Neural cell (in vitro differentiated cells): ENCODE data around the gene HEATR5A. TPM values are rescaled to one million over a fixed set of nuclear protein-coding genes. Genes with fewer than 3 reads are reported as not detected.

Experiments
- H2AFZ ChIP-seq: fragments of 200-600, 300-800 bp; sonication (generic), shearing (Covaris generic); 2 replicates; pipeline ENCODE4 v1.6.0; 2014; ENCODE audit warnings: low read depth, mild to moderate bottlenecking, antibody characterized with exemption, low read length, moderate library complexity
- H3F3A ChIP-seq: fragments of 200-600 bp; shearing (Covaris generic); 2 replicates; pipeline ENCODE4 v1.6.1; 2016; ENCODE audit warnings: mild to moderate bottlenecking, moderate library complexity, mixed read lengths, antibody characterized with exemption, low read length; ENCODE audit not compliant: insufficient read depth, poor library complexity, severe bottlenecking
- H3K27ac ChIP-seq: fragments of 200-600, 300-800 bp; sonication (generic), shearing (Covaris generic); 2 replicates; pipeline ENCODE4 v1.5.1; 2014; ENCODE audit warnings: mild to moderate bottlenecking, low read length, moderate library complexity
- H3K27me3 ChIP-seq: fragments of 300-800, 200-600 bp; sonication (generic), shearing (Covaris generic); 2 replicates; pipeline ENCODE4 v1.6.0; 2014; ENCODE audit warnings: mild to moderate bottlenecking, low read depth, low read length, moderate library complexity; ENCODE audit not compliant: insufficient read depth
- H3K36me3 ChIP-seq: fragments of 300-800, 200-600 bp; sonication (generic), shearing (Covaris generic); 2 replicates; pipeline ENCODE4 v1.5.1; 2014; ENCODE audit warnings: mild to moderate bottlenecking, antibody characterized with exemption, low read length, moderate library complexity; ENCODE audit not compliant: insufficient read depth
- H3K4me2 ChIP-seq: fragments of 300-800, 200-600 bp; sonication (generic), shearing (Covaris generic); 2 replicates; pipeline ENCODE4 v1.6.0; 2014; ENCODE audit warnings: mild to moderate bottlenecking, low read length
- H3K4me3 ChIP-seq: fragments of 300-800, 200-600 bp; sonication (generic), shearing (Covaris generic); 2 replicates; pipeline ENCODE4 v1.5.1; 2014; ENCODE audit warnings: mild to moderate bottlenecking, low read length, moderate library complexity
- H3K79me2 ChIP-seq: fragments of 200-600 bp; shearing (Covaris generic); replicated peaks from 2 replicates; pipeline ENCODE4 v1.6.0; 2014; ENCODE audit warnings: mild to moderate bottlenecking, low read length, moderate library complexity; ENCODE audit not compliant: insufficient read depth
- H3K9ac ChIP-seq: fragments of 300-800, 200-600 bp; sonication (generic), shearing (Covaris generic); 2 replicates; pipeline ENCODE4 v1.6.1; 2016; ENCODE audit warnings: mild to moderate bottlenecking, low read length, mixed read lengths
- H3K9me2 ChIP-seq: fragments of 200-600 bp; shearing (Covaris generic); 2 replicates; pipeline ENCODE4 v1.6.1; 2016; ENCODE audit warnings: mild to moderate bottlenecking, low read length, mixed read lengths; ENCODE audit not compliant: insufficient read depth
- H3K9me3 ChIP-seq: fragments of 200-600, 300-800 bp; sonication (generic), shearing (Covaris generic); 2 replicates; pipeline ENCODE4 v1.6.1; 2016; ENCODE audit warnings: mild to moderate bottlenecking, mixed run types, low read length, moderate library complexity, mixed read lengths
- H4K20me1 ChIP-seq: fragments of 200-600 bp; shearing (Covaris generic); 2 replicates; pipeline ENCODE4 v1.6.1; 2016; ENCODE audit warnings: mild to moderate bottlenecking, mixed run types; ENCODE audit not compliant: insufficient read depth
- CTCF ChIP-seq: fragments of 450-650 bp; IDR thresholded peaks from 2 replicates; pipeline ENCODE4 v1.5.1; 2014; ENCODE audit warnings: antibody characterized with exemption, mild to moderate bottlenecking, moderate library complexity; ENCODE audit not compliant: poor library complexity, severe bottlenecking
- EP300 ChIP-seq: fragments of 450-650 bp; conservative IDR thresholded peaks from 2 replicates; pipeline ENCODE4 v1.6.1; 2014; ENCODE audit warnings: antibody characterized with exemption, mild to moderate bottlenecking, moderate library complexity; ENCODE audit not compliant: poor library complexity, severe bottlenecking
- EZH2 ChIP-seq: fragments of 200-600, 300-800 bp; shearing (Covaris generic), sonication (generic); IDR thresholded peaks from 2 replicates; pipeline ENCODE4 v1.6.1; 2014; ENCODE audit warnings: antibody characterized with exemption, low read length, borderline replicate concordance, mild to moderate bottlenecking; ENCODE audit not compliant: insufficient read depth, poor library complexity, severe bottlenecking
- MXI1 ChIP-seq: fragments of 450-650 bp; conservative IDR thresholded peaks from 2 replicates; pipeline ENCODE4 v1.6.1; 2014; ENCODE audit warnings: antibody characterized with exemption, mild to moderate bottlenecking; ENCODE audit not compliant: poor library complexity, severe bottlenecking
- RAD21 ChIP-seq: fragments of 450-650 bp; conservative IDR thresholded peaks from 2 replicates; pipeline ENCODE4 v1.6.1; 2014; ENCODE audit warnings: antibody characterized with exemption, mild to moderate bottlenecking, moderate library complexity
- SMC3 ChIP-seq: fragments of 450-650 bp; conservative IDR thresholded peaks from 2 replicates; pipeline ENCODE4 v1.6.1; 2014; ENCODE audit warnings: antibody characterized with exemption, mild to moderate bottlenecking, moderate library complexity; ENCODE audit not compliant: poor library complexity
- TAF1 ChIP-seq: IDR thresholded peaks from 2 replicates; pipeline ENCODE4 v1.6.1; 2012; ENCODE audit warnings: low read depth
- polyA plus RNA-seq: library from polyadenylated mRNA; depleted of rRNA; stranded (reverse); fragments of >200 nt; gene quantifications from 2 replicates; pipeline ENCODE4 v1.2.3, GENCODE V29; 2014
- TF ChIP-seq, protein P1 (sequence below): IDR thresholded peaks from 2 replicates; pipeline ENCODE4 v1.6.1; 2012; ENCODE audit warnings: borderline replicate concordance

HEATR5A gene
- polyA plus RNA-seq, 1 donor from 2014 or later, result 5.2 TPM

DNA sequence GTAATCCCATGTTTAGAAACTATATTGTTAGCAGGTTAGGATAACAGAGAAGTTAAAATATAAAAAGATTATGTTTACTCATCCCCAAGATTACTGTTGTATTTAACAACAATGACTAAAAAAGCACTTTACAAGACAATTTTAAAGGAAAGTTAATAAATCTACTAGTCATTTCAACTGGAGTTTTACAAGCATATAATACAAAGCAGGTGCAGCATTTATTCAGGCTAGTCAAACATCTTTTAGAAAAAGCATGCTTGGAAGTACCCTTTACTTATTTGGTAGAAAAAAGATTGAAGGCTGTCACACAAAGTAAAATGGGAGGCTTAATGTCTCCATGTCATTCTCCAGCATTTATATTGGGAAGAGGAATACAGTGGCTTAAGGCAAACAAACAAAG, 80.6 kb downstream of the HEATR5A start:
- Histone ChIP-seq H3F3A (no peaks in the 10 kb centered on the region), H4K20me1 (no peaks in the 10 kb centered on the region), H3K4me3 (no peak overlapping the region), H3K27ac (no peak overlapping the region), H3K9me3 (no peaks in the 10 kb centered on the region), H3K36me3 (no peaks in the 10 kb centered on the region), H3K79me2 (no peaks in the 10 kb centered on the region), H3K4me2 (no peak overlapping the region), H3K27me3 (no peaks in the 10 kb centered on the region), H2AFZ (no peak overlapping the region), H3K9me2 (no peaks in the 10 kb centered on the region), H3K9ac (no peak overlapping the region)
- TF ChIP-seq EZH2, result no peak
- TF ChIP-seq, protein P1, sequence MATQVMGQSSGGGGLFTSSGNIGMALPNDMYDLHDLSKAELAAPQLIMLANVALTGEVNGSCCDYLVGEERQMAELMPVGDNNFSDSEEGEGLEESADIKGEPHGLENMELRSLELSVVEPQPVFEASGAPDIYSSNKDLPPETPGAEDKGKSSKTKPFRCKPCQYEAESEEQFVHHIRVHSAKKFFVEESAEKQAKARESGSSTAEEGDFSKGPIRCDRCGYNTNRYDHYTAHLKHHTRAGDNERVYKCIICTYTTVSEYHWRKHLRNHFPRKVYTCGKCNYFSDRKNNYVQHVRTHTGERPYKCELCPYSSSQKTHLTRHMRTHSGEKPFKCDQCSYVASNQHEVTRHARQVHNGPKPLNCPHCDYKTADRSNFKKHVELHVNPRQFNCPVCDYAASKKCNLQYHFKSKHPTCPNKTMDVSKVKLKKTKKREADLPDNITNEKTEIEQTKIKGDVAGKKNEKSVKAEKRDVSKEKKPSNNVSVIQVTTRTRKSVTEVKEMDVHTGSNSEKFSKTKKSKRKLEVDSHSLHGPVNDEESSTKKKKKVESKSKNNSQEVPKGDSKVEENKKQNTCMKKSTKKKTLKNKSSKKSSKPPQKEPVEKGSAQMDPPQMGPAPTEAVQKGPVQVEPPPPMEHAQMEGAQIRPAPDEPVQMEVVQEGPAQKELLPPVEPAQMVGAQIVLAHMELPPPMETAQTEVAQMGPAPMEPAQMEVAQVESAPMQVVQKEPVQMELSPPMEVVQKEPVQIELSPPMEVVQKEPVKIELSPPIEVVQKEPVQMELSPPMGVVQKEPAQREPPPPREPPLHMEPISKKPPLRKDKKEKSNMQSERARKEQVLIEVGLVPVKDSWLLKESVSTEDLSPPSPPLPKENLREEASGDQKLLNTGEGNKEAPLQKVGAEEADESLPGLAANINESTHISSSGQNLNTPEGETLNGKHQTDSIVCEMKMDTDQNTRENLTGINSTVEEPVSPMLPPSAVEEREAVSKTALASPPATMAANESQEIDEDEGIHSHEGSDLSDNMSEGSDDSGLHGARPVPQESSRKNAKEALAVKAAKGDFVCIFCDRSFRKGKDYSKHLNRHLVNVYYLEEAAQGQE, result no peak
- no peak for TF ChIP-seq RAD21
- no peak for TF ChIP-seq TAF1
- TF ChIP-seq CTCF, result no peak
- TF ChIP-seq EP300, result no peak

GRCh38 chr14:31337331-31337730, 83.0 kb downstream of the HEATR5A start:
- H3K36me3 ChIP-seq, result no peaks in the 10 kb centered on the region
- no peaks in the 10 kb centered on the region for H4K20me1 ChIP-seq
- H2AFZ ChIP-seq, result no peak overlapping the region
- H3K4me2 ChIP-seq, result no peak overlapping the region
- no peaks in the 10 kb centered on the region for H3K27me3 ChIP-seq
- no peaks in the 10 kb centered on the region for H3F3A ChIP-seq
- H3K9ac ChIP-seq, result no peak overlapping the region
- H3K79me2 ChIP-seq, result no peaks in the 10 kb centered on the region
- H3K9me3 ChIP-seq, result no peaks in the 10 kb centered on the region
- no peak for TF ChIP-seq SMC3
- no peak for TF ChIP-seq EZH2
- no peak for TF ChIP-seq MXI1
- TF ChIP-seq, protein P1, result no peak
- TF ChIP-seq EP300, result no peak
- no peak overlapping the region for H3K4me3 ChIP-seq
- H3K9me2 ChIP-seq, result no peaks in the 10 kb centered on the region
- no peak overlapping the region for H3K27ac ChIP-seq
